ENCODE data around the gene C3orf85.

DNA sequence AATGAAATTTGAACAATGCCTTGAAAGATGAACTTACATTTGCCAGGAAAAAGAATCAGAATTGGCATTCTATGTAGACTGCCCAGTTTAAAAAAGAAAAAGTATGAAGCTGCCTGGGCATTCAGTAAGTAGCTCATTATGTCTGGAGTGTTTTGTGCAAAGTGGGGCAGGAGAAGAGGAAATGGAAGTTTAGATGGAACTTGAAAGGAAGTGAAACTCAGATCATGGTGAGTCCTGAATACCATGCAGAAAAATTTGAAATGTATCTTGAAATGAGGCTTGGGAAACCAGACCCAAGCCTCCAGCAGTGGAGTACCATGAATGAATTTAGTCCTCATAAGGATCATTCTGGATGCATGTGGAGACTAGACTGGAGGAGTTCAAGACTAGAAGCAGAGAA lies 13.8 kb upstream of the C3orf85 start:
- TF ChIP-seq, protein P1, sequence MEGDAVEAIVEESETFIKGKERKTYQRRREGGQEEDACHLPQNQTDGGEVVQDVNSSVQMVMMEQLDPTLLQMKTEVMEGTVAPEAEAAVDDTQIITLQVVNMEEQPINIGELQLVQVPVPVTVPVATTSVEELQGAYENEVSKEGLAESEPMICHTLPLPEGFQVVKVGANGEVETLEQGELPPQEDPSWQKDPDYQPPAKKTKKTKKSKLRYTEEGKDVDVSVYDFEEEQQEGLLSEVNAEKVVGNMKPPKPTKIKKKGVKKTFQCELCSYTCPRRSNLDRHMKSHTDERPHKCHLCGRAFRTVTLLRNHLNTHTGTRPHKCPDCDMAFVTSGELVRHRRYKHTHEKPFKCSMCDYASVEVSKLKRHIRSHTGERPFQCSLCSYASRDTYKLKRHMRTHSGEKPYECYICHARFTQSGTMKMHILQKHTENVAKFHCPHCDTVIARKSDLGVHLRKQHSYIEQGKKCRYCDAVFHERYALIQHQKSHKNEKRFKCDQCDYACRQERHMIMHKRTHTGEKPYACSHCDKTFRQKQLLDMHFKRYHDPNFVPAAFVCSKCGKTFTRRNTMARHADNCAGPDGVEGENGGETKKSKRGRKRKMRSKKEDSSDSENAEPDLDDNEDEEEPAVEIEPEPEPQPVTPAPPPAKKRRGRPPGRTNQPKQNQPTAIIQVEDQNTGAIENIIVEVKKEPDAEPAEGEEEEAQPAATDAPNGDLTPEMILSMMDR (IDR thresholded peaks at IDR 0.05; ENCODE audit: insufficient read depth, low read length) = no peak
- TF ChIP-seq SPI1 (IDR thresholded peaks at IDR 0.05; ENCODE audit: borderline replicate concordance, low read depth) (no peak), POLR2AphosphoS5 (IDR thresholded peaks at IDR 0.05; ENCODE audit: low read depth) (no peak)
